Endothelial cell of umbilical vein (primary cell): ENCODE data around the gene UST. TPM values are rescaled to one million over a fixed set of nuclear protein-coding genes. Genes with fewer than 3 reads are reported as not detected.

Experiments
- BruUV-seq: library from RNA; stranded (reverse); fragments of 400-500 nt; replicated peaks from 2 replicates; lab custom pipeline; 2021; lab: Mats Ljungman, UMichigan
- CTCF ChIA-PET: fragments of 300-600, 350-600 bp; sonication (Branson Sonifier 250); formaldehyde crosslinking; loops from one replicate; lab custom pipeline; 2021; ENCODE audit warnings: antibody characterized with exemption, inconsistent platforms; lab: Charles Lee
- POLR2A ChIA-PET: fragments of 300-600, 350-600 bp; sonication (Branson Sonifier 250); formaldehyde crosslinking; loops from one replicate; lab custom pipeline; 2021; ENCODE audit warnings: antibody characterized with exemption, inconsistent platforms; lab: Charles Lee
- DNase-seq: peaks from one replicate; pipeline ENCODE4 v3.0.0-alpha.2; 2011; ENCODE audit warnings: low read depth, low spot score
- FAIRE-seq: peaks from 2 replicates; lab custom pipeline; 2011; peaks lifted over from hg19 to GRCh38; lab: Jason Lieb, UNC
- H2AFZ ChIP-seq: 2 replicates; pipeline ENCODE4 v1.6.0; 2012; ENCODE audit warnings: low read depth, low read length, control low read depth, inconsistent platforms
- H3K27ac ChIP-seq: 2 replicates; pipeline ENCODE4 v1.5.1; 2011; ENCODE audit warnings: low read depth, mild to moderate bottlenecking, control low read depth, low read length, moderate library complexity; ENCODE audit not compliant: insufficient read depth
- H3K27me3 ChIP-seq, 2 experiments: 2 replicates each; pipeline versions ENCODE4 v1.6.0 to v1.6.1; 2011; ENCODE audit warnings: low read length in 2 of 2, mixed read lengths in 1 of 2; ENCODE audit not compliant: control insufficient read depth in 2 of 2, insufficient read depth in 2 of 2
- H3K36me3 ChIP-seq, 2 experiments: 2 replicates in 1 of 2; 3 replicates in 1 of 2; pipeline ENCODE4 v1.5.1; 2011; ENCODE audit warnings: low read length in 2 of 2, mild to moderate bottlenecking in 1 of 2, moderate library complexity in 1 of 2; ENCODE audit not compliant: control insufficient read depth in 2 of 2, insufficient read depth in 2 of 2; ENCODE audit errors: extremely low read depth in 1 of 2
- H3K4me1 ChIP-seq: 3 replicates; pipeline ENCODE4 v1.5.1; 2011; ENCODE audit warnings: mild to moderate bottlenecking, low read length; ENCODE audit not compliant: control insufficient read depth, insufficient read depth; ENCODE audit errors: extremely low read depth
- H3K4me2 ChIP-seq: 2 replicates; pipeline ENCODE4 v1.6.1; 2011; ENCODE audit warnings: low read length, control low read depth, mixed read lengths; ENCODE audit not compliant: insufficient read depth
- H3K4me3 ChIP-seq, 3 experiments: fragments of 200-600 bp in 1 of 3; sonication (generic), shearing (Covaris generic) in 1 of 3; replicated peaks in 1 of 3; 2 replicates each; pipeline ENCODE4 v1.5.1; 2011 to 2016; ENCODE audit warnings: control low read depth in 3 of 3, low read length in 3 of 3, mild to moderate bottlenecking in 2 of 3, inconsistent platforms in 1 of 3, low read depth in 1 of 3, moderate library complexity in 1 of 3; ENCODE audit not compliant: insufficient read depth in 1 of 3
- H3K79me2 ChIP-seq: 2 replicates; pipeline ENCODE4 v1.6.0; 2012; ENCODE audit warnings: low read length, inconsistent platforms; ENCODE audit not compliant: control insufficient read depth, insufficient read depth
- H3K9ac ChIP-seq: replicated peaks from 2 replicates; pipeline ENCODE3; 2011; ENCODE audit warnings: low read length, control low read depth; ENCODE audit not compliant: insufficient read depth; ENCODE audit errors: extremely low read depth
- H3K9me1 ChIP-seq: replicated peaks from 3 replicates; pipeline ENCODE4 v1.6.0; 2011; ENCODE audit warnings: mild to moderate bottlenecking, low read length; ENCODE audit not compliant: control insufficient read depth, insufficient read depth; ENCODE audit errors: extremely low read depth
- H3K9me3 ChIP-seq: replicated peaks from 2 replicates; pipeline ENCODE4 v1.5.1; 2012; ENCODE audit warnings: low read length, inconsistent platforms; ENCODE audit not compliant: control insufficient read depth, insufficient read depth
- H4K20me1 ChIP-seq: replicated peaks from 2 replicates; pipeline ENCODE3; 2011; ENCODE audit warnings: mild to moderate bottlenecking, low read length; ENCODE audit not compliant: control insufficient read depth, insufficient read depth; ENCODE audit errors: extremely low read depth
- EZH2 ChIP-seq: IDR thresholded peaks from 2 replicates; pipeline ENCODE4 v1.6.1; 2012; ENCODE audit warnings: borderline replicate concordance, low read depth, mild to moderate bottlenecking, moderate library complexity, low read length, inconsistent platforms; ENCODE audit not compliant: severe bottlenecking
- FOS ChIP-seq: IDR thresholded peaks from 2 replicates; pipeline ENCODE4 v1.6.1; 2011; ENCODE audit warnings: mild to moderate bottlenecking, low read length, moderate library complexity, borderline replicate concordance; ENCODE audit not compliant: insufficient read depth
- GATA2 ChIP-seq: IDR thresholded peaks from 2 replicates; pipeline ENCODE4 v1.7.0; 2011; ENCODE audit warnings: low read depth, mild to moderate bottlenecking, moderate library complexity, mixed read lengths, low read length; ENCODE audit not compliant: insufficient read length, insufficient read depth
- JUN ChIP-seq: IDR thresholded peaks from 2 replicates; pipeline ENCODE4 v1.6.1; 2011; ENCODE audit warnings: borderline replicate concordance, low read depth; ENCODE audit not compliant: insufficient read length, insufficient read depth
- MYC ChIP-seq: IDR thresholded peaks from one replicate; pipeline ENCODE4 v1.6.1; 2011; ENCODE audit warnings: mild to moderate bottlenecking, low read depth, low read length
- POLR2A ChIP-seq: IDR thresholded peaks from 2 replicates; pipeline ENCODE4 v1.6.1; 2012; ENCODE audit warnings: low read depth, mild to moderate bottlenecking, control low read depth, low read length
- POLR2AphosphoS5 ChIP-seq: IDR thresholded peaks from 2 replicates; pipeline ENCODE4 v1.6.1; 2012; ENCODE audit warnings: low read depth, mild to moderate bottlenecking, control low read depth, low read length, moderate library complexity; ENCODE audit not compliant: insufficient read depth
- dilution Hi-C: fragments of 300-500 bp; cut with MboI; formaldehyde crosslinking; loops from one replicate; pipeline ENCODE4 v1.15.0; 2019; ENCODE audit warnings: low sequenced_read_pairs; ENCODE audit not compliant: extremely low pct_ligation_motif_present
- intact Hi-C: fragments of 100-400 bp; cut with micrococcal nuclease; formaldehyde crosslinking; loops from one replicate; pipeline ENCODE4 v1.10.0; 2022
- polyA plus RNA-seq, 4 experiments: library from polyadenylated mRNA; depleted of rRNA in 3 of 4; stranded (reverse) in 3 of 4; unstranded in 1 of 4; fragments of >200 nt; gene quantifications; 2 replicates each; pipeline versions ENCODE4 v1.2.1 to v1.2.3, GENCODE V29; 2011 to 2012; ENCODE audit warnings: missing spikeins in 1 of 4
- total RNA-seq: library from RNA; stranded (reverse); gene quantifications from 2 replicates; pipeline ENCODE4 v1.2.3, GENCODE V29; 2021
- TF ChIP-seq, protein P1 (sequence below): IDR thresholded peaks from 2 replicates; pipeline ENCODE4 v1.6.1; 2011; ENCODE audit not compliant: insufficient read depth, insufficient read length
- TF ChIP-seq, protein P2 (sequence below), 2 donors: IDR thresholded peaks; 1 replicate in 1 of 2; 2 replicates in 1 of 2; pipeline ENCODE4 v1.5.1; 2011; ENCODE audit warnings: low read length in 2 of 2, mild to moderate bottlenecking in 2 of 2, moderate library complexity in 2 of 2, control low read depth in 1 of 2, inconsistent platforms in 1 of 2, low read depth in 1 of 2; ENCODE audit not compliant: insufficient read depth in 1 of 2; ENCODE audit errors: extremely low read depth in 1 of 2

UST gene
- total and polyA plus RNA-seq, 2 donors (not counting 3 experiments of a cell fraction or from before 2014, with no cell fraction given), result 0.26 to 0.84 TPM

DNA sequence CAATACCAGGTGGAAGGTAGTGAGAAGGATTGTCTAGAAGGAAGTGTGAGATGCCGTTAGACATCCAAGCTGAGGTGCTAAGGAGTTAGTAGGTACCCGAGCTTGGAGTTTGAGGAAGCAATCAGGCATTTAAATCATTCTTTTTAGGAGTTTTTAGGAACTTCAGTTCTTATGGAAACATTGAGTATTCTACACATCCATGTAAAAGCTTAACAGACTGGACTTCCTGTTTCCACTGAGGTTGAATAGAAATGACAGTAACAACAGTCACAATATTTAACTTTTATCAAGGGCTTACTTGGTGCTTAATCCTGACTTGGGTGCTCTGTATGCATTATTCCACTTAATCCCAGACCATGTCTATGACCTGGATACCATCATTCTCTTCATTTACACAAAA, 136.4 kb downstream of the UST start:
- CTCF ChIA-PET, result no interaction called here
- no peaks in the 10 kb centered on the region for H3K27me3 ChIP-seq
- no peak overlapping the region for H3K4me3 ChIP-seq
- H3K27ac ChIP-seq, result no peak overlapping the region
- H3K9me1 ChIP-seq, result no peaks in the 10 kb centered on the region
- no peak overlapping the region for H3K9ac ChIP-seq
- dilution Hi-C loops (no loop called here), intact Hi-C loops (no loop called here)
- H3K4me1 ChIP-seq, result peaks cover 13% of the 10 kb centered on the region
- H3K36me3 ChIP-seq, result no peaks in the 10 kb centered on the region
- no peaks in the 10 kb centered on the region for H4K20me1 ChIP-seq
- DNase-seq (no peak), FAIRE-seq (no peak)
- H2AFZ ChIP-seq, result no peak overlapping the region
- H3K79me2 ChIP-seq, result no peaks in the 10 kb centered on the region
- H3K4me2 ChIP-seq, result no peak overlapping the region
- BruUV-seq, result no TSS peak
- H3K9me3 ChIP-seq, result no peaks in the 10 kb centered on the region
- no peak for TF ChIP-seq EZH2
- no peak for TF ChIP-seq FOS
- no peak for TF ChIP-seq POLR2A
- no peak for TF ChIP-seq MYC
- TF ChIP-seq, protein P1, sequence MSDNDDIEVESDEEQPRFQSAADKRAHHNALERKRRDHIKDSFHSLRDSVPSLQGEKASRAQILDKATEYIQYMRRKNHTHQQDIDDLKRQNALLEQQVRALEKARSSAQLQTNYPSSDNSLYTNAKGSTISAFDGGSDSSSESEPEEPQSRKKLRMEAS, result no peak
- TF ChIP-seq POLR2AphosphoS5, result no peak
- no peak for TF ChIP-seq JUN
- TF ChIP-seq GATA2, result no peak
- TF ChIP-seq, protein P2, sequence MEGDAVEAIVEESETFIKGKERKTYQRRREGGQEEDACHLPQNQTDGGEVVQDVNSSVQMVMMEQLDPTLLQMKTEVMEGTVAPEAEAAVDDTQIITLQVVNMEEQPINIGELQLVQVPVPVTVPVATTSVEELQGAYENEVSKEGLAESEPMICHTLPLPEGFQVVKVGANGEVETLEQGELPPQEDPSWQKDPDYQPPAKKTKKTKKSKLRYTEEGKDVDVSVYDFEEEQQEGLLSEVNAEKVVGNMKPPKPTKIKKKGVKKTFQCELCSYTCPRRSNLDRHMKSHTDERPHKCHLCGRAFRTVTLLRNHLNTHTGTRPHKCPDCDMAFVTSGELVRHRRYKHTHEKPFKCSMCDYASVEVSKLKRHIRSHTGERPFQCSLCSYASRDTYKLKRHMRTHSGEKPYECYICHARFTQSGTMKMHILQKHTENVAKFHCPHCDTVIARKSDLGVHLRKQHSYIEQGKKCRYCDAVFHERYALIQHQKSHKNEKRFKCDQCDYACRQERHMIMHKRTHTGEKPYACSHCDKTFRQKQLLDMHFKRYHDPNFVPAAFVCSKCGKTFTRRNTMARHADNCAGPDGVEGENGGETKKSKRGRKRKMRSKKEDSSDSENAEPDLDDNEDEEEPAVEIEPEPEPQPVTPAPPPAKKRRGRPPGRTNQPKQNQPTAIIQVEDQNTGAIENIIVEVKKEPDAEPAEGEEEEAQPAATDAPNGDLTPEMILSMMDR (IDR thresholded peaks at IDR 0.05; ENCODE audit: extremely low read depth in 1 of 2, insufficient read depth in 1 of 2, low read depth in 1 of 2, low read length in 2 of 2), result no peak
- POLR2A ChIA-PET, result no interaction called here
